ENCODE data around the gene FBXO30.

The FBXO30 gene

GRCh38 chr6:145755682-145756081 lies 58.9 kb downstream of the FBXO30 start:
- no peak for DNase-seq (ENCODE audit: low read depth in 2 of 2)

DNA sequence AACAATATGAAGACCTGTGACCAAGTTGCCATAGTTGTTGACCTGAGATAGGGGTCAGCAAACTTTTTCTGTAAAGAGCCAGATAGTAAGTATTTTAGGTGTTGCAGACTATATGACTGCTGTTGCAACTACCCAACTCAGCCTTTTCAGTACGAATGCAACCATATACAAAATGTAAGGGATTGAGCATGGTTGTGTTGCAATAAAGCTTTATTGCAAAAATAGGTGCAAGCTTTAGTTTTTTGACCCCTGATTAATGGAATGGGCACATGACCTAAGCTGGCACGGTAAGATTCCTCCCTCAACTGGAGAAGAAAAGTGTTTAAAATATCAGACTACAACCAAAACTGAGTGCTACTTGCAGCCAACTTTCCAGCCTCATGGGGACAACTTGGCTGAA lies 62.0 kb downstream of the FBXO30 start:
- no peak for DNase-seq (ENCODE audit: low read depth in 2 of 2)

DNA sequence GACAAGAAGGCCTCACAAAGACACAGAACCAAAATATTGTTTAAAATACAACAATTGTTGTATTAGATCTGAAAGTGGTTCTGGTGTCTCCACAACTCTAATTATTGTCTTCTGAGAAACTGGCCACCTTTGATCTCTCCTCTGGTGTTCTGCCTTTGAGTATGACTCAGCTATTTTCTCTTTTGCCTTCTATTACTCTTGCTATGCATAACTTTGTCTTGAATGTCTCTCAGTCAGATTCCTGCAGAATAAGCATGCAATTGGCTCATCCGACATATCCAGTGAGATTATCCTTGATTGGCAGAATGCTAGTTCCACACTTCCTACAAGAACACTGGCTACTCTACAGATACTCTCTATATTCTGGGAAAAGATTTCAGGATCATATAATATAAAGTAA lies 65.0 kb downstream of the FBXO30 start:
- no peak for DNase-seq (ENCODE audit: low read depth in 2 of 2)

DNA sequence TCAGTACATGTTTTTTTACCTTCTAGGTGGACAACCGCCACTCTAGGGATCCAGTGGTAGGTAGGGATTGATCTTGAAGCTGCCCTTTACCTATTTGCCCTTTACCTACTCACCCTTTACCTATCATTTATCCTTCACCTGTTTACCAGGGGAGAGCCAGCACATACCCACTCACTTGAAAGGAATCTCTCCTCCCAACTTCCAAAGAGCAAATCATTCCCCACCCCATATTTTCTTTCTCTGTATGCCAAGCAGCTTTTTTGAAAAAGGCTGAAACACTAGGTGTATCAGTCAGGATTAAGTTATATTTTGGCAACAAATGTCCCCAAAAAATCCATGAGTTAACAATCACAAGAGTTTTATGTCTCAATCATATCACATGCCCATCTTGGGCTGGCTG lies 68.7 kb downstream of the FBXO30 start:
- DNase-seq (ENCODE audit: low read depth in 2 of 2) = no peak

DNA sequence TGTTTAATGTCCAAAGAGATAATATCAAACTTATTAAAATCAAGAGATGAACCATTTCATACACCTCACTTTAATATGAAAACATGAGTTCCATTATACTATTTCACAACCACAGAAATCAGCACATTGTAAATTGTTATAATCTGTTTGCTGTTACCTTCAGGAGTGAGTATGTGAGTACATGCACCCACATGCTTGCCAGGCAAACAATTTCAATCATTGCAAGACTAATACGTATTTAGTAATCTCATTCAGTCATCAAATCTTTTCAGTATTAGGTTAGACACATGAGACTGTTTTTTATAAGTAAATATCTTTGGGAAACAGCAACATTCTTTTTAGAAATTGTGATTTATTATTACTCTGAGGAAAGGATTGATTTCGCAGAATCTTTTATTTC lies 70.0 kb downstream of the FBXO30 start:
- DNase-seq (ENCODE audit: low read depth in 2 of 2) = no peak

Measured in stimulated activated CD8-positive, alpha-beta memory T cell treated with anti-CD3 and anti-CD28 coated beads, Interleukin-15, amount 100 ng/mL, for 4 hours (primary cell).